Kidney epithelial cell (primary cell): ENCODE measurements around the gene HACL1. TPM values are rescaled to one million over a fixed set of nuclear protein-coding genes. Genes with fewer than 3 reads are reported as not detected.

ENCODE experiments used
- DNase-seq: peaks from one replicate; pipeline ENCODE4 v3.0.0-alpha.2; 2010; ENCODE audit warnings: low read depth
- H3K27me3 ChIP-seq: 2 replicates; pipeline ENCODE4 v1.6.0; 2011; ENCODE audit warnings: low read length; ENCODE audit not compliant: control insufficient read depth, insufficient read depth
- H3K36me3 ChIP-seq: 2 replicates; pipeline ENCODE4 v1.5.1; 2011; ENCODE audit warnings: low read length; ENCODE audit not compliant: control insufficient read depth, insufficient read depth
- H3K4me3 ChIP-seq: 2 replicates; pipeline ENCODE4 v1.5.1; 2011; ENCODE audit warnings: low read depth, mild to moderate bottlenecking, control low read depth, low read length
- CTCF ChIP-seq: IDR thresholded peaks from 2 replicates; pipeline ENCODE4 v1.5.1; 2011; ENCODE audit warnings: mild to moderate bottlenecking, moderate library complexity, low read length, control low read depth, inconsistent platforms; ENCODE audit not compliant: insufficient read depth, poor library complexity, severe bottlenecking
- total RNA-seq: library from RNA; depleted of rRNA; stranded (reverse); fragments of >200 nt; gene quantifications from 2 replicates; pipeline ENCODE4 v1.2.3, GENCODE V29; 2015

The HACL1 gene
- total RNA-seq, 1 donor from 2014 or later, result 19.8 TPM

GRCh38 chr3:15645740-15646501 is 44.6 kb upstream of the HACL1 start:
- H3K36me3 ChIP-seq, result no peaks in the 10 kb centered on the region
- no peaks in the 10 kb centered on the region for H3K27me3 ChIP-seq
- no peak for TF ChIP-seq CTCF
- peak; percentile 85 for DNase-seq
- H3K4me3 ChIP-seq, result no peak overlapping the region

GRCh38 chr3:15645246-15645645 is 43.9 kb upstream of the HACL1 start:
- no peak for DNase-seq
- H3K4me3 ChIP-seq, result no peak overlapping the region
- no peak for TF ChIP-seq CTCF
- no peaks in the 10 kb centered on the region for H3K27me3 ChIP-seq
- no peaks in the 10 kb centered on the region for H3K36me3 ChIP-seq

- Histone ChIP-seq H3K4me3 (no peak overlapping the region), H3K36me3 (no peaks in the 10 kb centered on the region), H3K27me3 (no peaks in the 10 kb centered on the region)
- TF ChIP-seq CTCF, result no peak
- DNase-seq, result no peak
Measured at GRCh38 chr3:15638891-15639262, 37.5 kb upstream of the HACL1 start.

GRCh38 chr3:15638193-15638890 is 37.0 kb upstream of the HACL1 start:
- Histone ChIP-seq H3K27me3 (no peaks in the 10 kb centered on the region), H3K36me3 (no peaks in the 10 kb centered on the region), H3K4me3 (no peak overlapping the region)
- no peak for TF ChIP-seq CTCF
- DNase-seq, result no peak

- no peaks in the 10 kb centered on the region for H3K27me3 ChIP-seq
- no peak overlapping the region for H3K4me3 ChIP-seq
- no peaks in the 10 kb centered on the region for H3K36me3 ChIP-seq
- no peak for DNase-seq
- no peak for TF ChIP-seq CTCF
Measured at GRCh38 chr3:15637131-15637951, 36.0 kb upstream of the HACL1 start.
